NCI-H226 (cell line): ENCODE data around the gene CHPF.

Source experiments
- DNase-seq: peaks from one replicate; pipeline ENCODE4 v3.0.0-alpha.2; 2015

The CHPF gene

GRCh38 chr2:219511547-219512325 lies 31.9 kb downstream of the CHPF start:
- DNase-seq: no peak

GRCh38 chr2:219510512-219511135 lies 33.0 kb downstream of the CHPF start:
- DNase-seq: no peak

GRCh38 chr2:219509780-219510511 lies 33.7 kb downstream of the CHPF start:
- DNase-seq: peak; percentile 63

GRCh38 chr2:219508971-219509779 lies 34.4 kb downstream of the CHPF start:
- DNase-seq: no peak

GRCh38 chr2:219508444-219508734 lies 35.2 kb downstream of the CHPF start:
- no peak for DNase-seq

GRCh38 chr2:219507581-219508443 lies 35.8 kb downstream of the CHPF start:
- DNase-seq: no peak

GRCh38 chr2:219506802-219507526 lies 36.6 kb downstream of the CHPF start:
- DNase-seq: no peak

- DNase-seq: no peak
Observed at GRCh38 chr2:219506153-219506801, 37.3 kb downstream of the CHPF start.

GRCh38 chr2:219505585-219505984 lies 38.0 kb downstream of the CHPF start:
- no peak for DNase-seq

GRCh38 chr2:219502618-219503017 lies 41.0 kb downstream of the CHPF start:
- no peak for DNase-seq

GRCh38 chr2:219501849-219502248 lies 41.8 kb downstream of the CHPF start:
- no peak for DNase-seq

- no peak for DNase-seq
Observed at GRCh38 chr2:219500135-219500534, 43.5 kb downstream of the CHPF start.

GRCh38 chr2:219499555-219499954 lies 44.1 kb downstream of the CHPF start:
- DNase-seq: no peak

GRCh38 chr2:219499058-219499307 lies 44.6 kb downstream of the CHPF start:
- DNase-seq: no peak

GRCh38 chr2:219498280-219499057 lies 45.1 kb downstream of the CHPF start, which contains the start of gene GMPPA:
Gene GMPPA (plus strand): TSS chr2:219498891. CDS start chr2:219499976, 1,085 bp downstream.
- DNase-seq: peak; percentile 97

GRCh38 chr2:219497495-219498279 lies 45.9 kb downstream of the CHPF start:
- peak; percentile 83 for DNase-seq

- no peak for DNase-seq
Observed at GRCh38 chr2:219496825-219497494, 46.6 kb downstream of the CHPF start.

GRCh38 chr2:219496247-219496824 lies 47.3 kb downstream of the CHPF start:
- no peak for DNase-seq
